ENCODE measurements around the gene HLA-DQA2. TPM values are rescaled to one million over a fixed set of nuclear protein-coding genes. Genes with fewer than 3 reads are reported as not detected.
"Not testable (repeated sequence)": the region's sequence is repeated elsewhere in the genome, so short reads cannot be mapped to it uniquely, and the experiment has no call there.

Gene HLA-DQA2
- total RNA-seq, 1 donor = not detected

GRCh38 chr6:32774426-32774825, 33.2 kb downstream of the HLA-DQA2 start:
- DNase-seq (ENCODE audit: low read depth) = no peak
- no peak overlapping the region for H3K4me3 ChIP-seq (ENCODE audit: low read depth, low read length)
- TF ChIP-seq, protein P1, sequence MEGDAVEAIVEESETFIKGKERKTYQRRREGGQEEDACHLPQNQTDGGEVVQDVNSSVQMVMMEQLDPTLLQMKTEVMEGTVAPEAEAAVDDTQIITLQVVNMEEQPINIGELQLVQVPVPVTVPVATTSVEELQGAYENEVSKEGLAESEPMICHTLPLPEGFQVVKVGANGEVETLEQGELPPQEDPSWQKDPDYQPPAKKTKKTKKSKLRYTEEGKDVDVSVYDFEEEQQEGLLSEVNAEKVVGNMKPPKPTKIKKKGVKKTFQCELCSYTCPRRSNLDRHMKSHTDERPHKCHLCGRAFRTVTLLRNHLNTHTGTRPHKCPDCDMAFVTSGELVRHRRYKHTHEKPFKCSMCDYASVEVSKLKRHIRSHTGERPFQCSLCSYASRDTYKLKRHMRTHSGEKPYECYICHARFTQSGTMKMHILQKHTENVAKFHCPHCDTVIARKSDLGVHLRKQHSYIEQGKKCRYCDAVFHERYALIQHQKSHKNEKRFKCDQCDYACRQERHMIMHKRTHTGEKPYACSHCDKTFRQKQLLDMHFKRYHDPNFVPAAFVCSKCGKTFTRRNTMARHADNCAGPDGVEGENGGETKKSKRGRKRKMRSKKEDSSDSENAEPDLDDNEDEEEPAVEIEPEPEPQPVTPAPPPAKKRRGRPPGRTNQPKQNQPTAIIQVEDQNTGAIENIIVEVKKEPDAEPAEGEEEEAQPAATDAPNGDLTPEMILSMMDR (IDR thresholded peaks at IDR 0.05; ENCODE audit: insufficient read depth, low read length) = no peak

- no peak for DNase-seq (ENCODE audit: low read depth)
- no peak overlapping the region for H3K4me3 ChIP-seq (ENCODE audit: low read depth, low read length)
- TF ChIP-seq, protein P1 (IDR thresholded peaks at IDR 0.05; ENCODE audit: insufficient read depth, low read length) = no peak
These were observed 33.9 kb downstream of the HLA-DQA2 start for GRCh38 chr6:32775071-32775470.

- no peak overlapping the region for H3K4me3 ChIP-seq (ENCODE audit: low read depth, low read length)
- no peak for DNase-seq (ENCODE audit: low read depth)
- TF ChIP-seq, protein P1 (IDR thresholded peaks at IDR 0.05; ENCODE audit: insufficient read depth, low read length) = no peak
These were observed 37.8 kb downstream of the HLA-DQA2 start for GRCh38 chr6:32779036-32779435.

DNA sequence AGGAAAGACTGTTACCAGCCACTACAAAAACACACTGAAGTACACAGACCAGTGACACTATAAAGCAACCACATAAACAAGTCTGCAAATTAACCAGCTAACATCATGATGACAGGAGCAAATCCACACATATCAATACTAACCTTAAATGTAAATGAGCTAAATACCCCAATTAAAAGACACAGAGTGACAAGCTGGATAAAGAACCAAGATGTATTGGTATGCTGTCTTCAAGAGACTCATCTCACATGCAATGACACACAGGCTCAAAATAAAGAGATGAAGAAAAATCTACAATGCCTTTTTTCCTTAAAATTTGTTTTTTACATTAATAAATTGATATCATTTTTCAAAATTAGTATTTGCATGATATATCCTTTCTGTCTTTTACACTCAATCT, 41.7 kb downstream of the HLA-DQA2 start:
- not testable (repeated sequence) for H3K4me3 ChIP-seq (ENCODE audit: low read depth, low read length); DNase-seq (ENCODE audit: low read depth)

GRCh38 chr6:32785781-32786533, 44.8 kb downstream of the HLA-DQA2 start:
- peak; percentile 63 for DNase-seq (ENCODE audit: low read depth)
- TF ChIP-seq, protein P1 (IDR thresholded peaks at IDR 0.05; ENCODE audit: insufficient read depth, low read length) = peak; percentile 61
- H3K4me3 ChIP-seq (ENCODE audit: low read depth, low read length) = no peak overlapping the region

DNA sequence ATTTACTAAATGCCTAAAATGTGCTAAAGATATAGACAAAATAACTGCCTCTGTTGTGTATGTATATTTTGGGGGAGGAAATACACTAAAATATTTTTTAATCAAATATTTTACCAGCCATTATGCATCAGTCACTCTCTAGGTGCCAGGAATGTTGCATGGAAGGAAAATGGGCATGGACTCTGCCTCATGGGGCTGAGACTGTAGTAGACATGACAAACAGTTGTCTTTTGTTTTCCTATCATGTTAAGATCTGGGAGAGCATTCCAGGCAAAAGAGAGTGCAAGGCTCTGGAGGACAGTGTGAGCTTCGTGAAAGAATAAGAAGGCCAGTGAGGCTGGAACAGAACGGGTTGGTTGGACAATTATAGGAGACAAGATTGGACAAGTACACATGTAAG, 49.1 kb downstream of the HLA-DQA2 start:
- no peak for DNase-seq (ENCODE audit: low read depth)
- H3K4me3 ChIP-seq (ENCODE audit: low read depth, low read length) = no peak overlapping the region
- TF ChIP-seq, protein P1 (IDR thresholded peaks at IDR 0.05; ENCODE audit: insufficient read depth, low read length) = no peak

DNA sequence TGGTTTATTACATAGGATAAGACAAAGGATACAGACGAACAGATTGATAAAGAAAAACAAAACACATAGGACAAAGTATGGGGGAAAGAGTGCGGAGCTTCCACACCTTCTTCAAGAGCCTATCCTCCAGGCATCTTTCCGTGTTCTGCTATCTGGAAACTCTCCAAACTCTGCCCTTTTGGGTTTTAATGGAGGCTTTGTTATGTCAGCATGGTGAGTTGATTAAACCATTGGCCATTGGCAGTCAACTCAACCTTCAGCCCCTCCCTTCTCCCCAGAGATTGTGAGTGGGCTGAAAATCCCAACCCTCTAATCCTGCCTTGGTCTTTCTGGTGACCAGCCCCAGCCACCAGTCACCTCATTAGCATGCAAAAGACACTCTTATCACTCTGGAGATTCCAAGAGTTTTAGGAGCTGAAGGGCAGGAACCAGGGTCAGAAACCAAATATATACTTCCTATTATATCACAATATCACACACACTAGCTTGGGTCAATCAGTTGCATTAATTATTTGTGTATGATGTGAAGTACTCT, 51.8 kb downstream of the HLA-DQA2 start:
- H3K4me3 ChIP-seq (ENCODE audit: low read depth, low read length) = no peak overlapping the region
- TF ChIP-seq, protein P1 (IDR thresholded peaks at IDR 0.05; ENCODE audit: insufficient read depth, low read length) = no peak
- DNase-seq (ENCODE audit: low read depth) = no peak
